ENCODE data around the gene ARHGEF10L. TPM values are rescaled to one million over a fixed set of nuclear protein-coding genes. Genes with fewer than 3 reads are reported as not detected.

Gene ARHGEF10L
- total and polyA plus RNA-seq, 4 donors: 15.0 to 43.4 (median 24.3) TPM

GRCh38 chr1:17510138-17510537 lies 29.4 kb upstream of the ARHGEF10L start:
- H3K27ac ChIP-seq (ENCODE audit: low read depth in 1 of 2, low read length in 1 of 2): no peak overlapping the region
- no peaks in the 10 kb centered on the region for H3K27me3 ChIP-seq (ENCODE audit: control insufficient read depth in 3 of 3, insufficient read depth in 3 of 3, low read length in 2 of 3)
- WGBS, 2 donors: 80 to 94% methylated on average over 3 of the region's 3 CpGs
- H3K4me3 ChIP-seq: no peak overlapping the region
- H3K9ac ChIP-seq (ENCODE audit: insufficient read depth in 1 of 2, low read length in 2 of 2): no peak overlapping the region
- no peaks in the 10 kb centered on the region for H3K9me3 ChIP-seq (ENCODE audit: control insufficient read depth in 4 of 4, insufficient read depth in 3 of 4, low read length in 3 of 4)
- H3K36me3 ChIP-seq (ENCODE audit: control insufficient read depth in 4 of 4, insufficient read depth in 4 of 4, low read length in 4 of 4): no peaks in the 10 kb centered on the region
- ATAC-seq (ENCODE audit: insufficient read depth, low FRiP score): no peak
- no peak for DNase-seq
- H3K4me1 ChIP-seq (ENCODE audit: control insufficient read depth in 5 of 5, insufficient read depth in 5 of 5, low read length in 5 of 5): no peaks in the 10 kb centered on the region
- TF ChIP-seq, protein P1, sequence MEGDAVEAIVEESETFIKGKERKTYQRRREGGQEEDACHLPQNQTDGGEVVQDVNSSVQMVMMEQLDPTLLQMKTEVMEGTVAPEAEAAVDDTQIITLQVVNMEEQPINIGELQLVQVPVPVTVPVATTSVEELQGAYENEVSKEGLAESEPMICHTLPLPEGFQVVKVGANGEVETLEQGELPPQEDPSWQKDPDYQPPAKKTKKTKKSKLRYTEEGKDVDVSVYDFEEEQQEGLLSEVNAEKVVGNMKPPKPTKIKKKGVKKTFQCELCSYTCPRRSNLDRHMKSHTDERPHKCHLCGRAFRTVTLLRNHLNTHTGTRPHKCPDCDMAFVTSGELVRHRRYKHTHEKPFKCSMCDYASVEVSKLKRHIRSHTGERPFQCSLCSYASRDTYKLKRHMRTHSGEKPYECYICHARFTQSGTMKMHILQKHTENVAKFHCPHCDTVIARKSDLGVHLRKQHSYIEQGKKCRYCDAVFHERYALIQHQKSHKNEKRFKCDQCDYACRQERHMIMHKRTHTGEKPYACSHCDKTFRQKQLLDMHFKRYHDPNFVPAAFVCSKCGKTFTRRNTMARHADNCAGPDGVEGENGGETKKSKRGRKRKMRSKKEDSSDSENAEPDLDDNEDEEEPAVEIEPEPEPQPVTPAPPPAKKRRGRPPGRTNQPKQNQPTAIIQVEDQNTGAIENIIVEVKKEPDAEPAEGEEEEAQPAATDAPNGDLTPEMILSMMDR (IDR thresholded peaks at IDR 0.05; ENCODE audit: control extremely low read depth, extremely low read depth): no peak

DNA sequence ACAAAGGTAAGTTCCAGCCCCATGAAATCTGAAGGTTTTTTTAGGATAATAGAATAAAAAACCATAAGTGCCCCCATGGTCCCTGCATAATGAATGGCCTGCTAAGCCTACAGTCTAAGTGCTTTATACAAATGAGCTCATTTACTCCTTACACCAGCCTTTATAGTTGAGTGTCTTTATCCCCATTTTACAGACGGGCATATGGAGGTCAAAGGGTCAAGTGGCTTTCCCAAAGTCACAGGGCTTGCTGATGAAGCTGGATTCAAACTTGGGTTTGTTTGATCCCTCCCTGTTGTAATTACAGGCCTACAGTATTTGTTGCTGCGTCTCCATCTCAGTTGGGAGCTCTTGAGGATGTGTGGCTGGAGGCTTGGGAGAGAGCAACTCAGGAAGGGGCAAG lies 28.3 kb upstream of the ARHGEF10L start:
- ATAC-seq (ENCODE audit: insufficient read depth, low FRiP score) (no peak), DNase-seq (no peak)
- Histone ChIP-seq H3K4me3 (no peak overlapping the region), H3K9me3 (ENCODE audit: control insufficient read depth in 4 of 4, insufficient read depth in 3 of 4, low read length in 3 of 4) (no peaks in the 10 kb centered on the region), H3K9ac (ENCODE audit: insufficient read depth in 1 of 2, low read length in 2 of 2) (no peak overlapping the region), H3K4me1 (ENCODE audit: control insufficient read depth in 5 of 5, insufficient read depth in 5 of 5, low read length in 5 of 5) (peaks cover 0 to under 1% (median 0%) of the 10 kb centered on the region in 5 donors), H3K27me3 (ENCODE audit: control insufficient read depth in 3 of 3, insufficient read depth in 3 of 3, low read length in 2 of 3) (no peaks in the 10 kb centered on the region), H3K27ac (ENCODE audit: low read depth in 1 of 2, low read length in 1 of 2) (no peak overlapping the region), H3K36me3 (ENCODE audit: control insufficient read depth in 4 of 4, insufficient read depth in 4 of 4, low read length in 4 of 4) (no peaks in the 10 kb centered on the region)
- TF ChIP-seq, protein P1 (IDR thresholded peaks at IDR 0.05; ENCODE audit: control extremely low read depth, extremely low read depth): no peak
- WGBS, 2 donors: 91 to 93% methylated on average over 2 of the region's 2 CpGs

DNA sequence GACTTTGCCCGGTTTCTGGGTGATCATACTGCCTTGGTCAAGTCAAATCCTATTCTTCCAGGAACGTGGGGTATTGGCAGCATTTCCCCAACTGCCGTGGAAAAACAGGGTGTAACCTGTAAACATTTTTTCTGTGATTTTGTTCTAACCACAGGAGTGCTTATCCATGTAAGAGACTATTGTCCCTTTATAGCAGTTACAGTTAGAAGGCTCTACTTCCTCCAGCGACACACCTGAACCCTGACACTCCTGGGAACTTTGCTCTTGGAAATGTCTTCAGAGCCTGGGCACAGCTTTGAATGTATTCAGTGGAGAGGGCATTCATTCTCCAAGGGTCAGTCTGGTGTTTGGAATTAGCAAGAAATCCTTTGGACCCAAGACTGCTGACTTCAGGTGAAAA lies 26.4 kb upstream of the ARHGEF10L start:
- Histone ChIP-seq H3K9me3 (ENCODE audit: control insufficient read depth in 4 of 4, insufficient read depth in 3 of 4, low read length in 3 of 4) (no peaks in the 10 kb centered on the region), H3K4me3 (no peak overlapping the region), H3K36me3 (ENCODE audit: control insufficient read depth in 4 of 4, insufficient read depth in 4 of 4, low read length in 4 of 4) (no peaks in the 10 kb centered on the region), H3K4me1 (ENCODE audit: control insufficient read depth in 5 of 5, insufficient read depth in 5 of 5, low read length in 5 of 5) (peaks cover 0 to 5% (median 0%) of the 10 kb centered on the region in 5 donors), H3K9ac (ENCODE audit: insufficient read depth in 1 of 2, low read length in 2 of 2) (no peak overlapping the region), H3K27me3 (ENCODE audit: control insufficient read depth in 3 of 3, insufficient read depth in 3 of 3, low read length in 2 of 3) (no peaks in the 10 kb centered on the region), H3K27ac (ENCODE audit: low read depth in 1 of 2, low read length in 1 of 2) (no peak overlapping the region)
- TF ChIP-seq, protein P1 (IDR thresholded peaks at IDR 0.05; ENCODE audit: control extremely low read depth, extremely low read depth): no peak
- DNase-seq (no peak), ATAC-seq (ENCODE audit: insufficient read depth, low FRiP score) (no peak)
- WGBS, 2 donors: 77 to 85% methylated on average over 4 of the region's 4 CpGs

DNA sequence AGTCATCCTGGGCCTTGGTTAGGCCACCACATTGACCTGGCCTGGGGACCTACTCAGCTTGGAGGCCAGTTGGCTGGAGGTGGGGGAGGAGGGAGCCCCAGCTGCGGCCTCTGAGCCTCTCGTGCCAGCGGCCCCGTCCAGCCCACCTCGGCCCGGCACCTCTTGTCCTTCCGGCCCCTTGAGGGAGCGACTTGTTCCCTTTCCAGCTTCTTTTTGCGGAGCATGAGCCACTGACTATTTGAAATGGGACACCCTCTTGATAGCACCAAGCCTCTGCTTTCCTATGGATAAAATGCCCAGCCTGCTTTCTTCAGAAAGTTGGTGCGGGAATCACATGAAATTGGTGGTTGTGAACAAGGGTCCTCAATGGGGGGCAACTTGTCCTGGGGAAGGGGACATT lies 24.7 kb upstream of the ARHGEF10L start:
- TF ChIP-seq, protein P1 (IDR thresholded peaks at IDR 0.05; ENCODE audit: control extremely low read depth, extremely low read depth): no peak
- Histone ChIP-seq H3K4me3 (no peak overlapping the region), H3K9ac (ENCODE audit: insufficient read depth in 1 of 2, low read length in 2 of 2) (no peak overlapping the region), H3K36me3 (ENCODE audit: control insufficient read depth in 4 of 4, insufficient read depth in 4 of 4, low read length in 4 of 4) (no peaks in the 10 kb centered on the region), H3K27ac (ENCODE audit: low read depth in 1 of 2, low read length in 1 of 2) (no peak overlapping the region), H3K9me3 (ENCODE audit: control insufficient read depth in 4 of 4, insufficient read depth in 3 of 4, low read length in 3 of 4) (no peaks in the 10 kb centered on the region), H3K4me1 (ENCODE audit: control insufficient read depth in 5 of 5, insufficient read depth in 5 of 5, low read length in 5 of 5) (peaks cover 0 to 5% (median 0%) of the 10 kb centered on the region in 5 donors), H3K27me3 (ENCODE audit: control insufficient read depth in 3 of 3, insufficient read depth in 3 of 3, low read length in 2 of 3) (no peaks in the 10 kb centered on the region)
- WGBS, 2 donors: 71 to 87% methylated on average over 10 of the region's 10 CpGs
- DNase-seq: no peak
- ATAC-seq (ENCODE audit: insufficient read depth, low FRiP score): no peak

All from lung (tissue), 12 donors.